ENCODE results near the gene DIDO1.

DNA sequence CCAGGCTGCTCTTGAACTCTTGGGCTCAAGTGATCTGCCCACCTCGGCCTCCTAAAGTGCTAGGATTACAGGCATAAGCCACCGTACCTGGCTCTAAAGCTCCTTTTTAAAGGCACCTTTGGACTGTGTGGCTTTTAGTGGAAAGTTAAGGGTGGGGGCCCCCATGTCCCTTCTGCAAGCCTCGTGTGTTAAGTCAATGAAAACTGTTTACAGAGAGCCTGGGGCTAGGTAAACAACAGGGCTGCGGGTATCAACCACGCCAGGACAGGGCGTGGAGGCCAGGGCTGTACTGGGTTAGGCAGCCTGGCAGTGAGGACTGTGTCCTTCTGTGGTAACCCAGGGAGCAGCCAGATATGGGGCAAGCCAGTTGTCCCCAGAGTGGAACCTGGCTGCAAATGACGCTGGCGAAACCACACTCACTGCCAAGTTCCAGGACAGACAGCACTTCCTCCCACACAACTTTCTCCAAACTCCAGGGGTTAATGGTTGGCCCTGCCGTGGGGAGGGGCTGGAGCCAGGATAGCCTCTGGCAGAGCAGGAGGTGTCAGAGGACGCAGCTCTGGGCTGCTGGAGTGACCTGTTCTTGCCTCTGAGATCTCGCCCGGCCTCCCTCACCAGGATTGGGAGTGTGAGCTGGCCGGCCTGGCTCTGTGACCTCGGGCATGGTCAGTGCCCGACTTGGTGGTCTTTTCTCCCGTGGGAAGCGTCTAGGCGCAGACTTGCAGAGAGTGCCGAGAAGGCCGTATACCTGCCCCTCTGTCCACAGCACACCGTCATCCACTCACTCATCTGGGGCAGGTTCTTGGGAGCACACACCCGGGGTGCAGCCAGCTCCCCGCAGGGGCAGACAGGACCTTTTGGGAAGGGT is 29.4 kb upstream of the DIDO1 start:
- no peak for TF ChIP-seq POLR2A (IDR thresholded peaks at IDR 0.05)
- TF ChIP-seq, protein P1, sequence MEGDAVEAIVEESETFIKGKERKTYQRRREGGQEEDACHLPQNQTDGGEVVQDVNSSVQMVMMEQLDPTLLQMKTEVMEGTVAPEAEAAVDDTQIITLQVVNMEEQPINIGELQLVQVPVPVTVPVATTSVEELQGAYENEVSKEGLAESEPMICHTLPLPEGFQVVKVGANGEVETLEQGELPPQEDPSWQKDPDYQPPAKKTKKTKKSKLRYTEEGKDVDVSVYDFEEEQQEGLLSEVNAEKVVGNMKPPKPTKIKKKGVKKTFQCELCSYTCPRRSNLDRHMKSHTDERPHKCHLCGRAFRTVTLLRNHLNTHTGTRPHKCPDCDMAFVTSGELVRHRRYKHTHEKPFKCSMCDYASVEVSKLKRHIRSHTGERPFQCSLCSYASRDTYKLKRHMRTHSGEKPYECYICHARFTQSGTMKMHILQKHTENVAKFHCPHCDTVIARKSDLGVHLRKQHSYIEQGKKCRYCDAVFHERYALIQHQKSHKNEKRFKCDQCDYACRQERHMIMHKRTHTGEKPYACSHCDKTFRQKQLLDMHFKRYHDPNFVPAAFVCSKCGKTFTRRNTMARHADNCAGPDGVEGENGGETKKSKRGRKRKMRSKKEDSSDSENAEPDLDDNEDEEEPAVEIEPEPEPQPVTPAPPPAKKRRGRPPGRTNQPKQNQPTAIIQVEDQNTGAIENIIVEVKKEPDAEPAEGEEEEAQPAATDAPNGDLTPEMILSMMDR (IDR thresholded peaks at IDR 0.05) = no peak
